ENCODE measurements around the gene TDP2.
"Not testable (repeated sequence)": the region's sequence is repeated elsewhere in the genome, so short reads cannot be mapped to it uniquely, and the experiment has no call there.

TDP2 gene, protein sequence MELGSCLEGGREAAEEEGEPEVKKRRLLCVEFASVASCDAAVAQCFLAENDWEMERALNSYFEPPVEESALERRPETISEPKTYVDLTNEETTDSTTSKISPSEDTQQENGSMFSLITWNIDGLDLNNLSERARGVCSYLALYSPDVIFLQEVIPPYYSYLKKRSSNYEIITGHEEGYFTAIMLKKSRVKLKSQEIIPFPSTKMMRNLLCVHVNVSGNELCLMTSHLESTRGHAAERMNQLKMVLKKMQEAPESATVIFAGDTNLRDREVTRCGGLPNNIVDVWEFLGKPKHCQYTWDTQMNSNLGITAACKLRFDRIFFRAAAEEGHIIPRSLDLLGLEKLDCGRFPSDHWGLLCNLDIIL

DNA sequence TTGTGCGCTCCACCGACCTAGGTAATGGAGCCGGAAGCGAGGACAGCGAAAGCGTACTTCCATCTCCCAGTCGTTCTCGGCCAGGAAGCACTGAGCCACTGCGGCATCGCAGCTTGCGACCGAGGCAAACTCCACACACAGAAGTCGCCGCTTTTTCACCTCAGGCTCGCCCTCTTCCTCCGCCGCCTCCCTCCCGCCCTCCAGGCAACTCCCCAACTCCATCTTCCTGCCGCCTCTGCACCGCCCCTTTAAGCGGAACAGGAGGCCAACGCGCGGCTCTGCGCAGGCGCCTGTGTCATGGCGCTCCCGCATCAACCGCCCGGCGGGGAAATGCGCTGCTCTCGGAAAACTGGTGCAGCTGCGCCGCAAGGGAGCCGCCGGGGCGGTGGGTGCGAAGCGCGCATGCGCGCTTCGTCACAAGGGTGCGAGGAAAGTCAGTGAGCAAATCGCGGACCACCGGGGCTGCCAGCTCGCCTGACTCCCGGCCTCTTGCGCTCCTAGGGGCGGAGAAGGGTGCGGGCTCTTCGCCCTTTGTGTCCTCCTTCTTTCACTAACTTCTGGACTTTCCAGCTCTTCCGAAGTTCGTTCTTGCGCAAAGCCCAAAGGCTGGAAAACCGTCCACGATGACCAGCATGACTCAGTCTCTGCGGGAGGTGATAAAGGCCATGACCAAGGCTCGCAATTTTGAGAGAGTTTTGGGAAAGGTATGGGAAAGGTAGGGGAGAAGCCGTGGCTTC is at the start of gene TDP2, which contains the start of gene ACOT13:
TSS of gene TDP2 (minus strand) at position 259 of the 737 bp plus-strand sequence. CDS start at position 222, 37 bp downstream.
TSS of gene ACOT13 (plus strand) at position 437 of the 737 bp plus-strand sequence. CDS start at position 624, 187 bp downstream.
- peak; percentile 90 to 92 for DNase-seq (ENCODE audit: extremely low read depth in 1 of 2, low read depth in 1 of 2)

DNA sequence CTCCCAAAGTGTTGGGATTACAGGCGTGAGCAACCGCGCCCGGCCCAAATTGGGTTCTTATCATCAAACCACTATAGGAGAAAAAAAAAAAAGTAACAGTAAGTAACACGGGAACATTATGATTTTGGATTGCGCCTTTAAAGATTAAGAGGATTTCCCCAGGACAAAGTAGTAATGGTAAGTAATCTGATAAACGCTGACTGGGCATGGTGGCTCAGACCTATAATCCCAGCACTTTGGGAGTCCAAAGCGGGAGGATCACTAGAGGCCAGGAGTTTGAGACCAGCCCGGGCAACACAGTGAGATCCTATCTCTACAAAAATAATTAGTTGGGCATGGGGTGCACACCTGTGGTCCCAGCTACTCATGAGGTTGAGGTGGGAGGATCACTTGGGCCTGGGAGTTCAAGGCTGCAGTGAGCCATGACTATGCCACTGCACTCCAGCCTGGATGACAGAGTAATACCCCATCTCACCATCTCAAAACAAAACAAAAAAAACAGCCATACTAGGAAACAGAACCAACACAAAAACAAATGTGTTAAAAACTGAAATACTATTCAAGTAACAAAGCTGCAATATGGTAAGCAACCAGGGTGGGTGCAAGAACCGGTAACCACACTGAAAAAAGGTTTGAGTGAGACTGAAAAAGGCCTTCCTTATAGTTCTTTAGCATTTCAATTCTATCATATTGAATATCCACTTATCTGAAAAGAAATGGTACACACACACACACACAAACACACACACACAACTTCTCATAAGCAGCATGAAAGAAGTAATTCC is 44.0 kb upstream of the TDP2 start:
- no peak for DNase-seq (ENCODE audit: extremely low read depth in 1 of 2, low read depth in 1 of 2)

DNA sequence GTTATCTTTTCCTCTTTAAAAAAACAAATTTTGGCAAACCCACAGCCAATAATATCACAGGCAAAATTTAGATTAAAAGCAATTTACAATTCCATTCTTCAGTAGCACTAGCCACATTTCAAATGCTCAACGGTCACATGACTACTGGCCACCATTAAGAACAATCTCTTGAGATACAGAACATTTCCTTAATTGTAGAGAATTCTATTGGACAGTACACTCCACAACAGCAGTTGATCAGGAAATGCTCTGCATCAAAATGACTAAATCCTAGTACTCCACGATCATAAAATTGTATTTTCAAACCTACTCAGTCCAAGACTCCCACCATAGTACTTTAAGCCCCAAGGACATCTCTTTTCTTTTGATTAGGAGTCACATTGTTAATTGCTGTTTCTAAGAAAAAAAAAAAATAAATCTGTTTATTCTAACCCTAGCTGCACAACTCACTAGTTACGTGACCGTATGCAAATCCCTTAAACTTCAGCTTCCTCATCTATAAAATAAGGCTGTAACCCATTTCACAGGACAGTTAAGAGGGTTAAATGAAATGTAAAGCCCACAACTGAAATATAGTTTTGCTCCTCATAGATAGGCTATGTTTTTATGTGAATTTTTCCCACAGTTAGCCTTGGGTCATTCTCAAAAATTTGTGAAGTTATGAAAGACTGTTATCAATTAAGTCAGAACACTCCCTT is 42.5 kb upstream of the TDP2 start:
- DNase-seq (ENCODE audit: extremely low read depth in 1 of 2, low read depth in 1 of 2) = no peak

DNA sequence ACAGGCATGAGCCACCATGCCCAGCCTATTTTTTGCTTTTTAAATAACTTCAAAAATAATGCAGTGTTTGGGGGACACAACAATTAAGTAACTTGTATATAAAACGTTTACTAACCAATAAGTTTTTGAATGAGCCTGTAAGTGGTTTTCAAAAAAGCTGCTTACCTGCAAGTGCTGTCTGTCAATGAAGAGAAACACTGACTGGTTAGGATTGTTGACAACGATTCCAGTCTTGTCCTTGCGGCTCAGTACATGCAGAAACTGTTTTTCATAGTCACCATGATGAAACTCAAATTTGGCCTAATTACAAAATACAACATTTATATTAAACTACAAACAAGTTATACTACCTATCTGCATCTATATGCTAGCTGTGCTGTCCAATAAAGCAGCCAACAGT is 41.9 kb upstream of the TDP2 start:
- no peak for DNase-seq (ENCODE audit: extremely low read depth in 1 of 2, low read depth in 1 of 2)

DNA sequence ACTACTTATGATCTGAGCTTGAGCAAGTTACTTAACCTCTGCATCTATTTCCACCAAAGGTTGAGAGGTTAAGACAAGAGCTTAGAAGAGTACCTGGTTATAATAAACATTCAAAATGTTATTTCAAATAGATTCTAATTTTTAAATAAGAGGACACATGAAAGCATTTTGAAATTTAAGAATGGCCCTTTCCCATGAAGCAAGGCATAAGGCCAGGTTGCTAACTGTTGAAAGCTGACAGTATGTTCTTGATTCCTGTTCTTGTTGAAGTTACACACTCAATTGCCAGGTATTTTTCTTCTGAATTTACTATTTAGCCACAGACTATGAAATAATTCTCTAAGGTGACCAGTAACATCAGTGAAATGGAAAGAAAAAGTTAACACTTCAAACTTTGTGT is 37.8 kb upstream of the TDP2 start:
- no peak for DNase-seq (ENCODE audit: extremely low read depth in 1 of 2, low read depth in 1 of 2)

DNA sequence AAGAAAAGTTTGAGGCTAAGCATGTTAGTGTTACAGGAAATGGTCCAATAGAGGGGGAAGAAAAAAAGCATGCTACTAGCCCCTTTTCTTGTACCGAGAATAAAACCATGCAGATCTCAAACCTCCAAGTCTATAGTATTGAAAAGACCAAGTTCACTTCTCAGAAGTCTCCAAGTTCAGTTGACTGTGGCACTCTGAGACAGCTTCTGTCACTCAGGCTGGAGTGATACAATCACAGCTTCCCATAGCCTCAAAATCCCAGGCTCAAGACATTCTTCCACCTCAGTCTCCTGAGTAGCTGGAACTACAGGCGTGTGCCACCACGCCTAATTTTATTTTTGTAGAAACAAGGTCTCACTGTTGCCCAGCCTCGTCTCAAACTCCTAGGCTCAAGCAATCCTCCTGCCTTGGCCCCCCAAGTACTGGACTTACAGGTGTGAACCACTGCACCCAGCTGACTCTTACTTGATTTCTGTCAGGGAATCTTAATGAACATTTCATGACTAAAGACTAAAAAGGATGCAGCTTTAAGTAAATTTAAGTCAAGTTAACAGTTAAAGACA is 36.1 kb upstream of the TDP2 start:
- DNase-seq (ENCODE audit: extremely low read depth in 1 of 2, low read depth in 1 of 2) = no peak

DNA sequence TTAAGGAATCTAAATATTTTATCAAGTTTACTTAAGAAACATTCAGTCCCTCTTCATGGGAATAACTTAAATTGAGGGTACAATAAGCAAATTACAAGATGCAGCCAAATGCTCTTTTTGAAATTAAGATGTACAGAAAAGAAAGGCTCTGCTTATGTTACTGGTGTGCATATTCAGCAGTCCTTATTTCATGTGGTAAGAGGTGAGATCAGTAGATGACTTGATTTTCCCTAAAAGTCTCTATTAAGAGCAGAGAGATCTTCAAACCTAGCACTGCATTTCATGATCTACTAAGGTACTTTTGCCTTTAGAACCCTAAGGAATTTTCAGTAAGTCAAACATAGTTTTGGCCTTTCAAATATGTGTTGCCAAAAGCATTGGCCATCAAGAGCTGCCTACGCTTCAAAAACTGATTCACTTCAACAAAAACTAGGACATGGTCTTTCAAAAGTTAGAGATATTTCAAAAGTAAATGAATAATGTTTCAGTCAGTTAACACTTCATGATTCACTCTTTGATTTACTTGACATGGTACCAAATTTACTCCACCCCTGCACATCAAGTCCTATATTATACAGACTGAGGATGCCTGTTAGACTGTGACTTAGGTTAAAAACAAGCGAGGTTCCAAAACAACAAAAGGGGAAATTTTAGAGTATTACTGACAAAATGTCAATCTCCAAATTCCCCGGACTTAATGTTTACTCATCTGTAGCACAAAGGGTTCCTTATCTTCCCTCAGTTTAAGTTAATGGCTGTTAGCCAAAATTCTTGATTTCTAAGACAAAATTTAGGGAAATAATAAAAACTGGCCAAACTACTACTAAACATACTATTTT is 33.0 kb upstream of the TDP2 start:
- no peak for DNase-seq (ENCODE audit: extremely low read depth in 1 of 2, low read depth in 1 of 2)

DNA sequence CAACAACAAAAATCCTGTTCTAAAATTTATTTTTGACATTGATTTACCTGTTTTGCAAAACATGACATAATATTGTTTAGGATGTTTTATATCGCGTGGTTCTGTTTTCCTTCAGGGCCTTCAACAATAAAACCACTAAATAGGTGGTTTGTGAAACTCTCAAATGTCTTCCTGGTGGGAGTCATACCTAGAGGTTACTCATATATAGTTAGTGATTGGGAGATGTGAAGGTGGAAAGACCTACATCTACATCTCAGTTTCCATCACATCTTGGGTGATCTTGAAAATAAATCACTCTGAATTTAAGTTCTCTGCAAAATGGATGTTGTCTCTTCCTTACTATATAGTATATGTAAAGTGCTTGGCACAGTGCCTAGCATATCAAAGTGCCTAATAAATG is 29.4 kb upstream of the TDP2 start:
- no peak for DNase-seq (ENCODE audit: extremely low read depth in 1 of 2, low read depth in 1 of 2)

DNA sequence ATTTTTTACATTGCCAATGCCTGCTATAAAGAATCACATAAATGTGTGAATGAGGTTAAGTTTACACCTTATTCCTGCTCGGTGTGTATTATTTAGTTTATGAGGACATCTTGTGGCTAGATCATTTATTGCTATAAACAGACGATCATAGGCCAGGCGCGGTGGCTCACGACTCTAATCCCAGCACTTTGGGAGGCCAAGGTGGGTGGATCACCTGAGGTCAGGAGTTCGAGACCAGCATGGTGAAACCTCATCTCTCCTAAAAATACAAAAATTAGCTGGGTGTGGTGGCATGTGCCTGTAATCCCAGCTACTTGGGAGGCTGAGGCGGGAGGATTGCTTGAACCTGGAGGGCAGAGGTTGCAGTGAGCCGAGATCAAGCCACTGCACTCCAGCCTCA is 28.9 kb upstream of the TDP2 start:
- not testable (repeated sequence) for DNase-seq (ENCODE audit: extremely low read depth in 1 of 2, low read depth in 1 of 2)

DNA sequence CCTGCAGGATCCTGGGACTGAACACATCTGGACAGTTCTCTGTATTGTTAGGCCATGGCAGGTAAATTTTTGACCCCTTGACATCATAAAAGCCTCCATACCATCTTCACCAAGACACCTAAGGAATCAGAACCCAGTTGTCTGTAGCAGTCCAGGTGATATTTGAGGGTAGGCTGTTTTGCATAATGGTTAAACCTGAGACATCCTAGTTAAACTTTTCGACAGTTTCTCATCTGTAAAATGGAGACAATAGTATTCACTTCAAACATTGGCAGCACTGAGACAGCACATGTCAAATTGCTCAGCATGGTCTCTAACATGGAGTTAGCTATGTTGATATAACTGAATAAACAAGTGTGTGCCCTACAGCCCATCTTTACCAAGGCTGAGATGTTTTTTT is 27.5 kb upstream of the TDP2 start:
- DNase-seq (ENCODE audit: extremely low read depth in 1 of 2, low read depth in 1 of 2) = no peak

DNA sequence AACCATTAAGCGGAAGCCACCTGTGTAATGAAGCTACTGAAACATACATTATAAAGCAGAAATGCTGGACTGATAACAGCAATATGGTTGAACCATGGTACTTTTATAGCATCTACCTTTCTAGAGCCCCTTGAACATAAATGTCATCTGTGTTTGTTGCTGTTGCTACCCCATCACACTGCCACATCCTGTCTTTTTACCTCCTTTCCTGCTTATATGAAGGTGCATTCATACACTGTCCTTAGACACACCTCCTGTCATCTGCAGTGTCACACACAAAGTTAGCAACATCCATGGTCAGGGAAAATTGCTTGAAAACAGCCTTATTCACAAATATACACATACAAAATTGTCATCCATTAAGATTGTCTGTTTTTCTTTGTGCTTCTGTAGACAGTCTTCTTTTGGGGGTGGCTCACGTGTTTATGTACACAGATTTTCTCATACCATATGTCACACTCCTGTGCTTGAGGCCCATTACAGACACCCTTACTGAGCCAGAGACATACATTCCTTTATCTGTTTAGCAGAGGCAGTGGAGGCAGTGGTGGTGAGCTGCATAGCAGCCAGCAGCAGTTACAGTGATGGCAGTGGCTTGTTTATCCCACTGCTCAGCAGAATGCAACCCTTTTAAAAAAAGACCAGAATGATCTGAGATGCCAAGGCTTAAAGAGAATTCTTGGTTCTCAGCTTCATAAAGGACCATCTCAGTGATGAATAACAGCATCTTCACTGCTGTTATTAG is 26.3 kb upstream of the TDP2 start:
- DNase-seq (ENCODE audit: extremely low read depth in 1 of 2, low read depth in 1 of 2) = no peak

DNA sequence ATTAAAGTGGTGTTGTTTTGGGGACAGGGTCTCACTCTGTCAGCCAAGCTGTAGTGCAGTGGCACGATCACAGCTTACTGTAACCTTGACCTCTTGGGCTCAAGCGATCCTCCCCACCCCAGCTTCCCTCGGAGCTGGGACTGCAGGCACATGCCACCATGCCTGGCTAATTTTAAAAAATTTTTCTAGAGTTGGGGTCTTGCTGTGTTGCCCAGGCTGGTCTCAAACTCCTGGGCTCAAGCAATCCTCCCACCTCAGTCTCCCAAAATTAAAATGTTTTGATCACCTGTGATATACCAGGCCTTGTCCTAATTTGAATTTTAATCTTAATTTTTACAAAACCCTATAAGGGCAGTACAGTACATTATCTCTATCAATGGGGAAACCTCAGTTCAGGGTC is 25.7 kb upstream of the TDP2 start:
- no peak for DNase-seq (ENCODE audit: extremely low read depth in 1 of 2, low read depth in 1 of 2)

DNA sequence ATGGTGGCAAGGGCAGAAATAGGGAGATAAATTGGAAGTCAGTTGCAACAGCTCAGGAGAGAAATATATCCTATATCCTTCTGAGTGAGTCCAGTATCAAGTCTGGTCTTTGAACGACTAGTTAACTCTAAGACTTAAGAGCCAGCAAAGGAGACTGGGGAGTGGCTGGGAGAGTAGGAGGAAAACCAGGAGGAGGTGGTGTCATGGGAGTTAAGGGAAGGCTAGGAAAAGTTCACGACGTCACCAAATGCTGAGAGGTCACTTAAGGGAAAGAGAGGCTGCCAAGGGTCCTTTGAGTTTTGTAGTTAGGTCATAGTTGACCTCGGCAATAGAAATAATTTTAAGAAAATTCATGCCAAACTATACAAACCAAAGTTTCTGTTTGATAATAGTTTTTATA is 25.3 kb upstream of the TDP2 start:
- DNase-seq (ENCODE audit: extremely low read depth in 1 of 2, low read depth in 1 of 2) = no peak

DNA sequence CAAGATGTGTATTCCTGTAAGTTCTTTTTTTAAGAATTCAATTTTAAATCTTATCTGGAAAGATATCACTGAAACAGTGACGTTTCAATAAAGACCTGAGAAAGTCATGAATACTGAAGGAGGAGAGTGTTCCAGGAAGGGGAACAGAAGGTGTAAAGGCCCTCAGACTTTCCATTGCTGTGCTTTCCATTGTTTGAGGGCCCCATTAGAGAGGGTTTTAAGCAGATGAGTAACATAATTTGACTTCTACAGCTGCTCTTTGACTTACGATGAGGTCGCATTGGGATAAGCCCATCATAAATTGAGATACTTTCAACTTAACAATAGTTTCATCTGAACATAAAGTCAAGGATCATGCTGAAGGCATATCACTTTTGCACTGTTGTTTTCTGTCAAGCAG is 24.9 kb upstream of the TDP2 start:
- DNase-seq (ENCODE audit: extremely low read depth in 1 of 2, low read depth in 1 of 2) = no peak

DNA sequence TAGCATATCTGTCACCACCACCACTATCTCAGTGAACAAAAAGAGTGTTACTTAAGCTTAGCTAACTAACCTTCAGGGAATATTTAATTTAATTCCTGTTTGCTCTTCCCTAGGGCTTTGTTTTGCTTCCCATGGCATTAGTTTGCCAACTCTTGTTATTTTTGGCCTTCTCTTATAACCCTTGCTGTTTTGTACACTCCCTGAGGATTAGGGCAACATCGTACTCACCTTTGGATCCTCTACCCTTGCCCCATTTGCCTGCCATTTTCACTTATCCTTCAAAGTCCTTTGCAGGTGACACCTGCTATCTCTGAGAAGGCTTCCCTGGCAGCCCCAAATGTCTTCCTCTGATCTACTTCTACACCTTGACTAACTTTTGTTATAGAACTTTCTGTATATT is 23.9 kb upstream of the TDP2 start:
- no peak for DNase-seq (ENCODE audit: extremely low read depth in 1 of 2, low read depth in 1 of 2)

DNA sequence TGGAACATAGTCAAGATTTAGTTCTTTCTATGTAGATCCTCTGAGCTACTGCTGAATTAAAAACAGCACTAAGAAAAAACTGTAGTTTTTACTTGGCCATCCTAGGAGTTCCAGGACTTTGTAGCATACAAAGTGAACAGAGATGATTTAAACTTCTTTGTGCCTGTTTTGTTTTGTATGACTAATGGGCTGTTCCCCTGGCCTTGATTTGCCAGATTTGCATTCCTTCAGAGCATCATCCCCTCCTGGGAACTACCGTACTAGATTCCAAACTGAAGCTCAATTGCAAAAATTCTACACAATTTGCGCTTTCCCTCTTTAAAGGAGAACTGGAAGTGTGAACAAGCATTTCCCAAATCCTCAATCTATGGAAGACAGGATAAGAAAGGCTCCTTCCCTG is 23.3 kb upstream of the TDP2 start:
- DNase-seq (ENCODE audit: extremely low read depth in 1 of 2, low read depth in 1 of 2) = no peak

DNA sequence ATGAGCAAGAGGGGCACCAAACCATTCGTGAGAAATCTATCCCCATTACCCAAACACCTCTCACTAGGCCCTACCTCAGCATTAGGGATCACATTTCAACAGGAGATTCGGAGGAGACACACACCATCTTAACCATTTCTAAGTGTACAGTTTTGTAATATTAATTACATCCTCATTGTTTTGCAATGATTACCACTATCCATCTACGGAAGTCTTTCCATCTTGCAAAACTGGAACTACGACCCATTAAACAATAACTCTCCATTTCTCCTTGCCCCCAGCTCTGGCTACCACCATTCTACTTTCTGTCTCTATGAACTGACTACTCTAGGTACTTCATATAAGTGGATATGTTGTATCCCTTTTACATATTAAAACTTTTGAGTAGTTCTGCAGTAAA is 20.2 kb upstream of the TDP2 start:
- DNase-seq (ENCODE audit: extremely low read depth in 1 of 2, low read depth in 1 of 2) = no peak

DNA sequence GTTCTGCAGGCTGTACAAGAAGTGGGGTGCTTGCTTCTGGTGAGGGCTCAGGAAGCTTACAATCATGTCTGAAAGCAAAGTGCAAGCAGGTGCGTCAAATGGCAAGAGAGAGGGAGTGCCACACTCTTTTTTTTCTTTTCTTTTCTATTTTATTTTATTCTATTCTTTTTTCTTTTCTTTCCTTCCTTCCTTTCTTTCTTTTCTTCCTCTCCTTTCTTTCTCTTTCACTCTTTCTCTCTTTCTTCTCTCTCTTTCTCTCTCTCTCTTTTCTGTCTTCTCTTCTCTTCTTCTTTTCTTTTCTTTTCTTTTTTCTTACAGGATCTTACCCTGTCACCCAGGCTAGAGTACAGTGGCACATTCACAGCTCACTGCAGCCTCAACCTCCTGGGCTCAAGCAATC is 19.7 kb upstream of the TDP2 start:
- no peak for DNase-seq (ENCODE audit: extremely low read depth in 1 of 2, low read depth in 1 of 2)
